Activated CD4-positive, alpha-beta memory T cell treated with anti-CD3 and anti-CD28 coated beads for 36 hours (primary cell): ENCODE data around the gene TFPI2. TPM values are rescaled to one million over a fixed set of nuclear protein-coding genes. Genes with fewer than 3 reads are reported as not detected.

Experiments used
- CTCF ChIA-PET: fragments of 350-600 bp; sonication (Branson Sonifier 250); formaldehyde crosslinking; loops from one replicate; lab custom pipeline; 2021; ENCODE audit warnings: antibody characterized with exemption, inconsistent platforms; lab: Charles Lee
- POLR2A ChIA-PET: fragments of 350-600 bp; sonication (Branson Sonifier 250); formaldehyde crosslinking; loops from one replicate; lab custom pipeline; 2021; ENCODE audit warnings: antibody characterized with exemption; lab: Charles Lee
- DNase-seq: peaks from one replicate; pipeline ENCODE4 v3.0.0-alpha.2; 2020
- H3K27ac Mint-ChIP-seq: one replicate; pipeline ENCODE4 v1.8.0; 2021; ENCODE audit warnings: mixed read lengths
- H3K27me3 Mint-ChIP-seq: one replicate; pipeline ENCODE4 v1.8.0; 2021; ENCODE audit warnings: mixed read lengths
- H3K36me3 Mint-ChIP-seq: one replicate; pipeline ENCODE4 v1.8.0; 2021; ENCODE audit warnings: mixed read lengths
- H3K4me1 Mint-ChIP-seq: one replicate; pipeline ENCODE4 v1.8.0; 2021; ENCODE audit warnings: low read depth, mixed read lengths
- H3K4me3 Mint-ChIP-seq: one replicate; pipeline ENCODE4 v1.8.0; 2021; ENCODE audit warnings: mild to moderate bottlenecking, mixed read lengths
- H3K9me3 Mint-ChIP-seq: one replicate; pipeline ENCODE4 v1.8.0; 2021; ENCODE audit warnings: mixed read lengths
- intact Hi-C: fragments of 100-400 bp; cut with micrococcal nuclease; formaldehyde crosslinking; loops from one replicate; pipeline ENCODE4 v1.15.1; 2023
- total RNA-seq, 2 experiments: library from RNA; stranded (reverse); gene quantifications; one replicate each; pipeline ENCODE4 v1.2.3, GENCODE V29; 2021

The TFPI2 gene
- total RNA-seq, 2 experiments from 2014 or later = not detected

- intact Hi-C loops = no loop called here
- Mint-ChIP-seq H3K4me3 (no peak overlapping the region), H3K27ac (no peak overlapping the region), H3K9me3 (no peaks in the 10 kb centered on the region), H3K4me1 (no peaks in the 10 kb centered on the region), H3K36me3 (no peaks in the 10 kb centered on the region), H3K27me3 (no peaks in the 10 kb centered on the region)
- ChIA-PET CTCF (no interaction called here), POLR2A (no interaction called here)
- DNase-seq = no peak
These were observed 54.4 kb downstream of the TFPI2 start for GRCh38 chr7:93836116-93836515.

- Mint-ChIP-seq H3K27ac (no peak overlapping the region), H3K4me1 (no peaks in the 10 kb centered on the region), H3K36me3 (no peaks in the 10 kb centered on the region), H3K9me3 (no peaks in the 10 kb centered on the region), H3K4me3 (no peak overlapping the region), H3K27me3 (no peaks in the 10 kb centered on the region)
- POLR2A ChIA-PET = no interaction called here
- CTCF ChIA-PET = no interaction called here
- DNase-seq = no peak
- intact Hi-C loops = no loop called here
These were observed 54.9 kb downstream of the TFPI2 start for GRCh38 chr7:93835702-93836101.

Other genes starting within 250 kb of the TFPI2 start
- gene GNGT1, start 15.8 kb upstream of the TFPI2 start, total RNA-seq = not detected
- gene GNG11, start 31.0 kb upstream of the TFPI2 start, total RNA-seq = not detected
- gene BET1, start 113.6 kb upstream of the TFPI2 start, total RNA-seq = 10 to 100 TPM; 19.3 to 20.5 TPM